ENCODE results near the gene MAN2B1.
A peak's percentile ranks its signal among the peaks of the same experiment; 100 is the strongest.

DNA sequence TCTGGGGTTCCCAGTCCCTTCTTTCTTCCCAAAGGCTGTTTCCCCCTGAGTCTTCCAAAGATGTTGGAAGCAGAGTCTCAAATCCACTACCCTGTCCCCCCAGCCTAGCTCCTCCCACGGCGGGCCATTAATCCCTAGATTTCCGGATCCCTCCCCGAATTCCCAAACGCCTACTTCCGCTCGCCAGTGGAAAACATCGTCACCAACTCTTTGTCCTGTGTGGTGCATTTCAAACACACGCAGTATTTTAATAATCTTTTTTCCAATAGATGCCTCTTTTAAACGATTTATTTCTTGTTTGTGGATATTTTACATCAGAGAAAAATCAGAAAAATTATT lies 55.2 kb downstream of the MAN2B1 start:
- no peak for TF ChIP-seq POLR2A (IDR thresholded peaks at IDR 0.05)
- TF ChIP-seq CTCF (IDR thresholded peaks at IDR 0.05): no peak
- peak in 1 of 2 donors; percentile 38 for TF ChIP-seq POLR2AphosphoS5 (IDR thresholded peaks at IDR 0.05)
